ENCODE results near the gene TRPC4AP. TPM values are rescaled to one million over a fixed set of nuclear protein-coding genes. Genes with fewer than 3 reads are reported as not detected.

Gene TRPC4AP
- total RNA-seq, 4 donors from 2014 or later, result 59.3 to 87.0 (median 70.1) TPM

- ATAC-seq (ENCODE audit: low FRiP score) (no peak), DNase-seq (ENCODE audit: low spot score) (no peak)
- TF ChIP-seq CTCF (IDR thresholded peaks at IDR 0.05), result no peak
Measured at GRCh38 chr20:35066194-35066593, 26.4 kb downstream of the TRPC4AP start.

- no peak for DNase-seq (ENCODE audit: low spot score)
- no peak for TF ChIP-seq CTCF (IDR thresholded peaks at IDR 0.05)
- ATAC-seq (ENCODE audit: low FRiP score), result no peak
Measured at GRCh38 chr20:35065181-35065580, 27.4 kb downstream of the TRPC4AP start.

- no peak for ATAC-seq (ENCODE audit: low FRiP score)
- no peak for TF ChIP-seq CTCF (IDR thresholded peaks at IDR 0.05)
- no peak for DNase-seq (ENCODE audit: low spot score)
Measured at GRCh38 chr20:35063168-35063567, 29.4 kb downstream of the TRPC4AP start.

DNA sequence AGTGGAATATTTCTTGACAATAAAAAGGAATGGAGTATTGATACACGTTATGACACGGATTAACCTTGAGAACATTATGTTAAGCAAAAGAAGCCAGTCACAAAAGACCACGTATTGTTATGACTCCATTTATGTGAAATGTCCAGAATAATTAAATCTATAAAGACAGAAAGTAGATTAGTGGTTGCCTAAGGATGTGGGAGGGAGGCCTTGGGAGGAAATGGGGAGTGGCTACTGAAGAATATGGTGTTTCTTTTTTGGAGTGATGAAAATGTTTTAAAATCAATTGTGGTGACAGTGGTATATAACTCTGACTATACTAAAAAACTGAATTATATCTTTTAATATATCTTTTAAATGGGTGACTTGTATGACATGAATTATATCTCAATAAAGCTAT is 30.1 kb downstream of the TRPC4AP start:
- DNase-seq (ENCODE audit: low spot score), result no peak
- TF ChIP-seq CTCF (IDR thresholded peaks at IDR 0.05), result no peak
- ATAC-seq (ENCODE audit: low FRiP score), result no peak

GRCh38 chr20:35060168-35060567 is 32.4 kb downstream of the TRPC4AP start:
- DNase-seq (ENCODE audit: low spot score), result no peak
- no peak for TF ChIP-seq CTCF (IDR thresholded peaks at IDR 0.05)
- ATAC-seq (ENCODE audit: low FRiP score), result no peak

DNA sequence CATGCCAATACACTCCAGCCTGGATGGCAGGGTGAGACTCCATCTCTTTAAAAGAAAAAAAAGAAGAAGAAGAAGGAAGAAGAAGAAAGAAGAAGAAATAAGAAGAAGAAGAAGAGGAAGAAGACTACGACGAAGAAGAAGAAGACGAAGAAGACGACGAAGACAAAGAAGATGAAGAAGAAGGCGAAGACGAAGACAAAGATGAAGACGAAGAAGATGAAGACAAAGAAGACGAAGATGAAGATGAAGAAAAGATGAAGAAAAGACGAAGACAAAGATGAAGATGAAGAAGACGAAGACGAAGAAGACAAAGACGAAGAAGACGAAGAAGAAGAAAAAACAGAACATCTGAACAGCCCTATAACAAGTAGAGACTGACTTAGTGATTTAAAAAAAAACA is 33.0 kb downstream of the TRPC4AP start:
- DNase-seq (ENCODE audit: low spot score) (no peak), ATAC-seq (ENCODE audit: low FRiP score) (no peak)
- no peak for TF ChIP-seq CTCF (IDR thresholded peaks at IDR 0.05)

GRCh38 chr20:35059110-35059509 is 33.5 kb downstream of the TRPC4AP start:
- DNase-seq (ENCODE audit: low spot score) (no peak), ATAC-seq (ENCODE audit: low FRiP score) (no peak)
- TF ChIP-seq CTCF (IDR thresholded peaks at IDR 0.05), result no peak

Data from omental fat pad (tissue), 4 donors.